Fibroblast of villous mesenchyme (primary cell): ENCODE results near the gene CBX7. TPM values are rescaled to one million over a fixed set of nuclear protein-coding genes. Genes with fewer than 3 reads are reported as not detected.

Experiments used
- DNase-seq: peaks from one replicate; pipeline ENCODE4 v3.0.0-alpha.2; 2010; ENCODE audit warnings: low read depth
- H3K4me3 ChIP-seq: 2 replicates; pipeline ENCODE4 v1.5.1; 2011; ENCODE audit warnings: low read depth, mild to moderate bottlenecking, low read length
- CTCF ChIP-seq: IDR thresholded peaks from 2 replicates; pipeline ENCODE4 v1.5.1; 2012; ENCODE audit warnings: low read depth, mild to moderate bottlenecking, low read length; ENCODE audit not compliant: insufficient read depth
- total RNA-seq: library from RNA; depleted of rRNA; stranded (reverse); fragments of >200 nt; gene quantifications from 2 replicates; pipeline ENCODE4 v1.2.3, GENCODE V29; 2012

Gene CBX7
- total RNA-seq, 1 donor, result 5.2 TPM

GRCh38 chr22:39122772-39123470 lies 29.6 kb downstream of the CBX7 start:
- TF ChIP-seq CTCF, result no peak
- H3K4me3 ChIP-seq, result no peak overlapping the region
- no peak for DNase-seq

GRCh38 chr22:39120983-39121382 lies 31.5 kb downstream of the CBX7 start:
- DNase-seq, result no peak
- no peak overlapping the region for H3K4me3 ChIP-seq
- TF ChIP-seq CTCF, result no peak

GRCh38 chr22:39117585-39118191 lies 34.8 kb downstream of the CBX7 start:
- no peak overlapping the region for H3K4me3 ChIP-seq
- peak; percentile 65 for TF ChIP-seq CTCF
- DNase-seq, result peak; percentile 71

- no peak for DNase-seq
- no peak overlapping the region for H3K4me3 ChIP-seq
- no peak for TF ChIP-seq CTCF
Measured at GRCh38 chr22:39115977-39116621, 36.4 kb downstream of the CBX7 start.

- no peak for TF ChIP-seq CTCF
- DNase-seq, result no peak
- H3K4me3 ChIP-seq, result no peak overlapping the region
Measured at GRCh38 chr22:39115570-39115969, 36.9 kb downstream of the CBX7 start.

- no peak overlapping the region for H3K4me3 ChIP-seq
- TF ChIP-seq CTCF, result no peak
- no peak for DNase-seq
Measured at GRCh38 chr22:39114112-39114511, 38.4 kb downstream of the CBX7 start.
